ENCODE data around the gene SMG1.

The SMG1 gene

GRCh38 chr16:18842565-18842964 is 83.6 kb downstream of the SMG1 start:
- DNase-seq: no peak

GRCh38 chr16:18841833-18842525 is 84.2 kb downstream of the SMG1 start:
- DNase-seq: no peak

GRCh38 chr16:18839555-18839954 is 86.7 kb downstream of the SMG1 start:
- no peak for DNase-seq

GRCh38 chr16:18836702-18837101 is 89.5 kb downstream of the SMG1 start:
- DNase-seq: no peak

- DNase-seq: no peak
These were observed 91.3 kb downstream of the SMG1 start for GRCh38 chr16:18834864-18835263.

- DNase-seq: no peak
These were observed 92.3 kb downstream of the SMG1 start for GRCh38 chr16:18833707-18834505.

GRCh38 chr16:18832613-18833012 is 93.6 kb downstream of the SMG1 start:
- no peak for DNase-seq

GRCh38 chr16:18832006-18832405 is 94.2 kb downstream of the SMG1 start:
- no peak for DNase-seq

- DNase-seq: no peak
These were observed 97.0 kb downstream of the SMG1 start for GRCh38 chr16:18829251-18829650.

- DNase-seq: no peak
These were observed 98.3 kb downstream of the SMG1 start for GRCh38 chr16:18827890-18828289.

- no peak for DNase-seq
These were observed 109.9 kb downstream of the SMG1 start for GRCh38 chr16:18816286-18816685.

- no peak for DNase-seq
These were observed 114.3 kb downstream of the SMG1 start for GRCh38 chr16:18811925-18812324.

- DNase-seq: no peak
These were observed 117.0 kb downstream of the SMG1 start for GRCh38 chr16:18809165-18809564.

GRCh38 chr16:18805257-18805773 is 120.9 kb downstream of the SMG1 start:
- DNase-seq: no peak

GRCh38 chr16:18804540-18804939 is 121.7 kb downstream of the SMG1 start:
- DNase-seq: no peak

- DNase-seq: no peak
These were observed 122.4 kb downstream of the SMG1 start for GRCh38 chr16:18803569-18804462.

- no peak for DNase-seq
These were observed 123.4 kb downstream of the SMG1 start for GRCh38 chr16:18802767-18803343.

- DNase-seq: peak; percentile 98
These were observed 124.8 kb downstream of the SMG1 start, which contains the start of gene ARL6IP1 for GRCh38 chr16:18801145-18801972. ARL6IP1 (minus strand) TSS chr16:18801549; CDS start chr16:18801466, 83 bp downstream.

- DNase-seq: no peak
These were observed 125.4 kb downstream of the SMG1 start for GRCh38 chr16:18800775-18801144.

GRCh38 chr16:18800293-18800692 is 125.9 kb downstream of the SMG1 start:
- DNase-seq: no peak

- DNase-seq: no peak
These were observed 126.7 kb downstream of the SMG1 start for GRCh38 chr16:18799500-18799899.

GRCh38 chr16:18797746-18798145 is 128.5 kb downstream of the SMG1 start:
- DNase-seq: no peak
